ENCODE results near the gene MIEF2.

DNA sequence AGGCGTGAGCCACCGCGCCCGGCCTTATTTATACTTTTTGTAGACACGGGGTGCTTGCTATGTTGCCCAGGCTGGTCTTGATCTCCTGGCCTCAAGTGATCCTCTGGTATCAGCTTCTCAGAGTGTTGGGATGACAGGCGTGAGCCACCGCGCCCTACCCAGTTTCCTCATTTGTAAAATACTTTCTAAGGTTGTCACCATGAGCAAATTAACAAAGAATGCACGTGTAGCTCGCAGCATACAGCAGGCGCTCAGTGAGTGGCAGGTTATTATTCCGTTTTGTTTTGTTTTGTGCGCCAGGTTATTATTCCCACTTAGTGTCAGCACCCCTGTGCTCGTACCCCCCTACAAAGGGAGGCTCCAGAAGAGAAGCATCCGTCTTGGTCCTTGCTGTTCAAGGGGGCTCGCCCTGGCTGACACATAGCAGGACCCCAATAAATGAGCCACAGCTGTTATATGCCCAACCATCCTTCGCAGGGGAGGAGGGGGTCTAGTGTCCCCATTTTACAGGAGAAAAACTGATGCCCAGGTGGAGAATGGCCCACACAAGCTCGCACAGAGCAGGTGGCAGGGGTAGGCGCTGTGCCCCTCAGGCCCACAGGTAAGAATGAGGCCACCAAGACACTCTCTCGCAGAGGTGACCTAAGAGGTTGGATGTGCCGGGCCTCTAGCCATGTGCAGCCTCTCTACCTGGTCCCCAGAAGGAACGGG, 686 bp upstream of the MIEF2 start:
- no peak for TF ChIP-seq EZH2 (IDR thresholded peaks at IDR 0.05; ENCODE audit: insufficient read depth, poor library complexity, severe bottlenecking)
- TF ChIP-seq EZH2phosphoT487 (IDR thresholded peaks at IDR 0.05; ENCODE audit: insufficient read depth, low read depth): no peak

Measured in GM23248 (cell line).